HG03558 (cell line): ENCODE results near the gene MRPL53.
"Not testable (repeated sequence)": the region's sequence is repeated elsewhere in the genome, so short reads cannot be mapped to it uniquely, and the experiment has no call there.

Experiments
- ATAC-seq: cut with Tn5 transposase; IDR thresholded peaks from one replicate; pipeline ENCODE4 v1.9.1; 2021; ENCODE audit warnings: moderate number of reproducible peaks; ENCODE audit not compliant: unreplicated experiment; ENCODE audit errors: extremely low read depth

Gene MRPL53

GRCh38 chr2:74502720-74503505 lies 30.4 kb upstream of the MRPL53 start:
- ATAC-seq, result no peak

DNA sequence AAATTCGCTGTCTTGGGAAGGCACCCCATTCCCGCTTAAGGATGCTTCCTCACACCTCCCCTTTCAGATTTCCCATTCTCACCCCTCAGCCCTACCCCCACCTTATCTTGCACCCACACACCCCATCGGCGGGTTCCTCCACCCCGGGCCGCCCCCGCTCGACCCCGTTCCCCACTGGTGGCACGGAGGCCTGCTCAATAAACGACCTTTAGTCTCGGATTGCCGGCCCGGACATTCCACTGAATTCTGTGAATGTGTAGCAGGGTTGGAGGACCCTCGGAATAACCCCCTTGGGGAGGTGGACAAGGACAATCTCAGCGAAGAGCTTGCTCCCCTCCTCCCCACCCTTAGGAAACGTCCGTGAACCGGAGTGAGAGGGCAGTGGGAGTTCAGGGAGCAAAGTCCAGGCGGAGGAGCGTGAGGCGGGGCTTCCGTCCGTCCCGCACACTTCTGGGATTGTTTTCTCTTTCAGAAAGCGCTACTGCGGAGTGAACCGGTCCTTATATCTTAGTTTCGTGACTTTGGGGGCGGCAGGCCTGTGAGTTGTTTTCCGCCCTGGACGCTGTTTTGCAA lies 29.8 kb upstream of the MRPL53 start:
- no peak for ATAC-seq

GRCh38 chr2:74501335-74502071 lies 29.0 kb upstream of the MRPL53 start:
- no peak for ATAC-seq

GRCh38 chr2:74500578-74500946 lies 28.1 kb upstream of the MRPL53 start:
- no peak for ATAC-seq

GRCh38 chr2:74499940-74500577 lies 27.6 kb upstream of the MRPL53 start:
- ATAC-seq, result no peak

DNA sequence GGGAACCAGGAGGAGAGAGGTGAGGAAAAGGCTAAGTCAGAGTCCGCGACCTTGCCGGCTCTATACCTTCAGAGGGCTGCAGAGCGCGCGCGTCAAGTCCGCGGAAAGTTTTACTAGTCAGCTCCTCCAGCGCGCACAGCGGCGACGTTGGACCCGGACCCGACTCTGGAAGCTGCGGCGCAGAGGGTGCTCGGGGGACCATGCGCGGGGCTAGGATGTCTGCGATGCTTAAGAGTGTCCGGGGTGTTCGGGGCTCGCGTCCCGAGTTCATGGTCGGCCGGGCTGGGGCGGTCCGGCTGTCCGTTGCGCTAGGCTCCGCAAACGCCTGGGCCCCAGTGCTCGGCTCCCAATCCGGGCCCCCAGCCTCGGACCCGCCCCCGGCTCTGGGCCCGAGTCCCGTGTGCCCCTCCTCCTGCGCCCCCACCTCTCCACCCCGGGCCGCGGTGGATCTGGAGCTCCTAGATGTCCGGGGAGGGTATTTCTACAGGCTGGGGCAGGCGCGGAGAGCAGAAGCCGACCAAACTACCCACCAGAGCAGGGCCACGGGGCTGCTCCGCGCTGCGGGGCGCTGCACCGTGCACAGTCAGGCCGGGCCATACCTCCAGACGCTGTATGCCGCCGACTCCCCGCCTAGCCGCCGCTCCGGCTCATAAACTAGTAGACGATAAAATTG lies 26.9 kb upstream of the MRPL53 start, which contains the start of gene LBX2:
Gene LBX2 (minus strand): TSS at position 337 of the 673 bp plus-strand sequence. CDS start 66 bp downstream, at position 271.
- no peak for ATAC-seq

- no peak for ATAC-seq
Observed at GRCh38 chr2:74498500-74499266, 26.2 kb upstream of the MRPL53 start.

DNA sequence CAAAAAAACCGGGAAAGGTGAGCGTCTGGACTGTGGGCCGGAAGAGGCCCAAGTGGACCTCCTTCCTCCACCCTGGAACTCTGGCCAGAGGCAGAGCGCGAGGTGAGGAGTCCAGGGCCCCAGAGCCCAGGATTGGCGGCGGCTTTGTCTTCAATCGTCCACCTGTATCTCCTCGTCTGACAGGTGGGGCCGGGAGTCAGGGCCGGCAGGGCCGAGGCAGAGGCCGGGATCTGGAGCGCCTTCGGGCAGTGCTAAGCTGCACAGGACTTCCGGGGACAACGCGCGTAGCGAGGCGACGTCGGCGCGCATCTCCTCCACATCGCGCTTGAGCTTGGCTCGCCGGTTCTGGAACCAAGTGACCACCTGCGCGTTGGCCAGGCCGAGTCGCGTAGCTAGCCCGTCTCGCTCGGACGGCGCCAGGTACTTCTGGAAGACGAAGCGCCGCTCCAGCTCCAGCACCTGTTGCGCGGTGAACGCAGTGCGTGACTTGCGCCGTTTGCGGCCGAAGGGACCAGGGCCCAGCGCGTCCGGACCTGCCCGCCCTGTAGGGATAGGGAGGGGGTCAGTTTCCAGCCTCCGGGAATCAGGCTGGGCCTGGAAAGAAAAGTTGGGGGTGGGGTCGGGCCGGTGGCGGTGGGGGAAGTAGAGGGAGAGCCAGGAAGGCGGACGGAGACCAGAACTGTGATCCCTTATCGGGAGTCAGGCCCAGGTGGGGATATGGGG lies 25.5 kb upstream of the MRPL53 start:
- ATAC-seq, result no peak

DNA sequence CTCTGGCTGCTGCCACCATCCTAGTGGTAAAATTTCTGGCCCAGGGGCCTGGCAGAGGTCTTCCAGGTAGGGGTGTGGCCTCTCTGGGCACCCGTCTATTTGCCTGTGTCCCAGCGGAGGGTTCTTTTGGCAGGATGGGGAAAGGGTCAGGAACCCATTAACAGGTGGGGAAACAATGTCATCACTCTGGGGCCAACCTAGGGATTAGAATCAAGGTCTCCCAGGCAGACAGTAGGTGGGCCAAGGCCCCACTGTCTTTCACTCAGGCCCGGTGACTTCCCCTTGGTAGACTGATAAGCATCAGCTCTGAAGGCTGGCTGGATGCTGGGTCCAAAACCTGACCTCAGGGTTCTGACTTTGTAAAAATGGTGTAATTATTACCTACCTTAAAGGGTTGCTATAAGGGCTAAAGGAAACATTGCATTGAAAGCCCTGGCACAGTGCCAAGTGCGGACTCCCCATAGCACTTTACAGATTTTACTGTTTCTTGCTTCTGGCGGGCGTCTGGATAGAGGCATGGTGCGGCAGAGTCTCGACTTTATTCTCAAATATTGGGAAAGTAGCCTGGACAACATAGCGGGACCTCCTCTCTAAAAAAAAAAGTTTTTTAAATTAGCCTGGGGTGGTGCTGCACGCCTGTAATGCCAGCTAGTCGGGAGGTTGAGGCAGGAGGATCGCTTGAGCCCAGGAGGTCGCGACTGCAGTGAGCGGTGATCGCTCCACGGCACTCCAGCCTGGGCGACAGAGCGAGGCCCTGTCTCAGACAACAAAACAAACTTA lies 24.7 kb upstream of the MRPL53 start:
- ATAC-seq, result no peak

DNA sequence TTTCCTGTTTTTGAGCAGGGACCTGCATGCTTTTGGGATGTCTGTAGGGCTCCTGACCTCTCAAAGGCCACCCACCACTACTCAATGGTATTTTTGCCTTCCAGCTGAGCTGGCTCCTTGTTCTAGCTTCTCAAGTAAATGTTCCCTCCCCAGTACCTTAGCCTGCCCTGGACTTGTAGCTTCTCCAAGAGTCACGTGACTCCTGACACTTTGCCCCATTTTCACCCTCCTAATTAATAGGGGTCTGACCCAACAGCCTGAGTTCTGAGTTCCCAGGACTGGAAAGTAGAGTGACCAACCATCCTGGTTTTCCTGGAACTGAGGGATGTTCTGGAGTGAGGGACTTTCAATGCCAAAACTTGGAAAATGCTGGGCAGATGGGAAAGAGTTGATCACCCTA lies 23.0 kb upstream of the MRPL53 start:
- ATAC-seq, result no peak

DNA sequence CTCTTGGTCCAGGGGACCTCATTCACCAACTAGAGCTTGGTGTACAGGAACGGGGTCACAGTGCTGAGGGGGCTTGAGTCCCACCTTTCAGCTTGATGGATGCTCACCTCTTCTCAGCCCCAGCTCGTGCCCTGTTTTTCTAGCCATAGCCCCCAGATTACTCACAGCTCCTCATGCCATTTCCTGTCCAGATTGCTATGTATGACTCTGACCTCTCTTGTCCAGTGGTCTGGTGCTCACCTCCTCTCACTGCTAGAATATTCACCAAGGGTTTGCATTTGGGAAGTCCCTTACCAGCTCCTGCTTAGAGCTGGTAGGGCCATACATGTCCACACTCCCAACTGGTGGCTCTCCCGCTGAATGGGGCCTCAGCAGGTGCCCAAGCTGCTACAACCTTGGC lies 21.1 kb upstream of the MRPL53 start:
- ATAC-seq, result no peak

- no peak for ATAC-seq
Observed at GRCh38 chr2:74491648-74492544, 19.4 kb upstream of the MRPL53 start.

DNA sequence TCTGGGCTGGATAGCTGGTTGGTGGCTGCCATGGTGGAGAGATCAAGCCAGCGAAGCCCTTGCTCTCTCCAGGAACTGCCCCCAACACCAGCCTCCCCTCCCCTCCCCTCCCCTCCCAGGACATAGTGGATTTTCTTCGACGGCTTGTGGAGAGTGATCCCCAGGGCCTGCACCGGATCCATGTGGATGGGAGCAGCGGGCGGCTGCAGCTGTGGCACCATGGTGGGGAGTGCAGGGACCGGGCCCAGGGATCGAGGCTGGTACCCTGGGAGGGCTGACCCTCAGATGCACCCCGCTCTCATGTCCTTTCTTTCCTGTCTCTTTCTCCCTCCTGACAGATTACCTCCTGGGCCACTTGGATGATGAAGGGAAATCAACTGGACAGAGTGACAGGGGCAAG lies 17.4 kb upstream of the MRPL53 start:
- ATAC-seq, result no peak

- no peak for ATAC-seq
Observed at GRCh38 chr2:74488643-74489481, 16.4 kb upstream of the MRPL53 start.

DNA sequence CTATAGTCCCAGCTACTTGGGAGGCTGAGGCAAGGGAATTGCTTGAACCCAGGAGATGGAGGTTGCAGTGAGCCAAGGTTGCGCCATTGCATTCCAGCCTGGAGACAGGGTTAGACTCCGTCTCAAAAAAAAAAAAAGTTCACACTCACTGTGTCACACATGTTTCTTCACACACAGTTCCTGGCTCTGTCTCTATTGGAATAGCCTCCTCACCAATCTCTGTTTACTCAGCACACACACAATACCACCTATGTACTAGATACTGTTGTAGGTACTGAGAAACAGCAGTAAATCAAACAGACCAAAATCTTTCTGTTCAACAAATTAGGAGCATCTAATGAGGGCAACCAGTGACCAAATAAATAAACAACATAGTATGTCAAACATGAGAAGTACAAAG lies 13.7 kb upstream of the MRPL53 start:
- ATAC-seq, result no peak

GRCh38 chr2:74483675-74484164 lies 11.2 kb upstream of the MRPL53 start:
- ATAC-seq, result not testable (repeated sequence)
